SK-N-MC (cell line): Measurements from ENCODE around the gene CRIM1.

Experiments
- DNase-seq: peaks from one replicate; pipeline ENCODE4 v3.0.0-alpha.2; 2011; ENCODE audit warnings: low read depth, low spot score
- H3K27ac ChIP-seq: fragments of 200-600 bp; sonication (generic); 2 replicates; pipeline ENCODE4 v1.5.1; 2016; ENCODE audit warnings: mixed run types
- H3K36me3 ChIP-seq: fragments of 200-600 bp; sonication (generic); 2 replicates; pipeline ENCODE4 v1.6.1; 2017; ENCODE audit warnings: antibody characterized with exemption, low read length, mixed read lengths; ENCODE audit not compliant: insufficient read depth
- H3K4me3 ChIP-seq: fragments of 200-600 bp; sonication (generic); 2 replicates; pipeline ENCODE4 v1.5.1; 2016
- H3K9ac ChIP-seq: fragments of 200-600 bp; sonication (generic); 2 replicates; pipeline ENCODE4 v1.8.0; 2017; ENCODE audit warnings: mixed run types, mixed read lengths; ENCODE audit not compliant: insufficient read length
- H3K9me3 ChIP-seq: fragments of 200-600 bp; sonication (generic); 2 replicates; pipeline ENCODE4 v1.6.1; 2017; ENCODE audit warnings: low read depth, mild to moderate bottlenecking, antibody characterized with exemption, low read length, moderate library complexity, mixed read lengths
- EZH2 ChIP-seq: fragments of 200-600 bp; sonication (generic); IDR thresholded peaks from one replicate; pipeline ENCODE4 v1.6.1; 2017; ENCODE audit warnings: antibody characterized with exemption
- FOXP2 ChIP-seq: optimal IDR thresholded peaks from 2 replicates; pipeline ENCODE3; 2011; ENCODE audit warnings: mild to moderate bottlenecking, moderate library complexity; ENCODE audit not compliant: insufficient read depth; ENCODE audit errors: extremely low read length, control extremely low read depth
- POLR2AphosphoS5 ChIP-seq: IDR thresholded peaks from 2 replicates; pipeline ENCODE4 v1.6.1; 2012; ENCODE audit warnings: mild to moderate bottlenecking, low read depth, low read length, borderline replicate concordance

Gene CRIM1

GRCh38 chr2:36441065-36441625 is 85.6 kb downstream of the CRIM1 start:
- Histone ChIP-seq H3K9me3 (no peaks in the 10 kb centered on the region), H3K4me3 (no peak overlapping the region), H3K9ac (no peak overlapping the region), H3K36me3 (peaks cover 23% of the 10 kb centered on the region), H3K27ac (no peak overlapping the region)
- no peak for DNase-seq
- TF ChIP-seq POLR2AphosphoS5, result no peak
- TF ChIP-seq EZH2, result no peak
- TF ChIP-seq FOXP2, result no peak

GRCh38 chr2:36441816-36442215 is 86.2 kb downstream of the CRIM1 start:
- no peaks in the 10 kb centered on the region for H3K9me3 ChIP-seq
- no peak overlapping the region for H3K9ac ChIP-seq
- H3K4me3 ChIP-seq, result no peak overlapping the region
- H3K27ac ChIP-seq, result no peak overlapping the region
- peaks cover 24% of the 10 kb centered on the region for H3K36me3 ChIP-seq
- no peak for DNase-seq
- no peak for TF ChIP-seq EZH2
- no peak for TF ChIP-seq POLR2AphosphoS5
- no peak for TF ChIP-seq FOXP2

- no peak for DNase-seq
- H3K4me3 ChIP-seq, result no peak overlapping the region
- no peaks in the 10 kb centered on the region for H3K9me3 ChIP-seq
- H3K9ac ChIP-seq, result no peak overlapping the region
- H3K36me3 ChIP-seq, result peaks cover 34% of the 10 kb centered on the region
- H3K27ac ChIP-seq, result no peak overlapping the region
- TF ChIP-seq FOXP2, result no peak
- TF ChIP-seq POLR2AphosphoS5, result no peak
- TF ChIP-seq EZH2, result no peak
These were observed 88.8 kb downstream of the CRIM1 start for GRCh38 chr2:36444216-36444936.

GRCh38 chr2:36445185-36445866 is 89.7 kb downstream of the CRIM1 start:
- H3K27ac ChIP-seq, result no peak overlapping the region
- H3K9ac ChIP-seq, result no peak overlapping the region
- DNase-seq, result no peak
- peaks cover 34% of the 10 kb centered on the region for H3K36me3 ChIP-seq
- no peaks in the 10 kb centered on the region for H3K9me3 ChIP-seq
- TF ChIP-seq EZH2 (no peak), POLR2AphosphoS5 (no peak), FOXP2 (no peak)
- H3K4me3 ChIP-seq, result no peak overlapping the region

GRCh38 chr2:36446294-36446693 is 90.7 kb downstream of the CRIM1 start:
- no peak overlapping the region for H3K4me3 ChIP-seq
- H3K9me3 ChIP-seq, result no peaks in the 10 kb centered on the region
- TF ChIP-seq EZH2 (no peak), POLR2AphosphoS5 (no peak), FOXP2 (no peak)
- no peak for DNase-seq
- H3K27ac ChIP-seq, result no peak overlapping the region
- H3K36me3 ChIP-seq, result peaks cover 37% of the 10 kb centered on the region
- H3K9ac ChIP-seq, result no peak overlapping the region

GRCh38 chr2:36449213-36449612 is 93.6 kb downstream of the CRIM1 start:
- Histone ChIP-seq H3K36me3 (peaks cover 18% of the 10 kb centered on the region), H3K9me3 (no peaks in the 10 kb centered on the region), H3K27ac (no peak overlapping the region), H3K4me3 (no peak overlapping the region), H3K9ac (no peak overlapping the region)
- no peak for DNase-seq
- TF ChIP-seq FOXP2 (no peak), EZH2 (no peak), POLR2AphosphoS5 (no peak)

- H3K36me3 ChIP-seq, result peaks cover 18% of the 10 kb centered on the region
- no peak overlapping the region for H3K9ac ChIP-seq
These were observed 94.4 kb downstream of the CRIM1 start for GRCh38 chr2:36449943-36450392.

GRCh38 chr2:36450466-36451196 is 95.1 kb downstream of the CRIM1 start:
- Histone ChIP-seq H3K4me3 (no peak overlapping the region), H3K9me3 (no peaks in the 10 kb centered on the region), H3K27ac (no peak overlapping the region), H3K36me3 (peaks cover 18% of the 10 kb centered on the region), H3K9ac (no peak overlapping the region)
- TF ChIP-seq POLR2AphosphoS5 (no peak), EZH2 (no peak), FOXP2 (no peak)
- no peak for DNase-seq

More at GRCh38 chr2:36449943-36450392, 94.4 kb downstream of the CRIM1 start:
- Histone ChIP-seq H3K27ac (no peak overlapping the region), H3K4me3 (no peak overlapping the region), H3K9me3 (no peaks in the 10 kb centered on the region)
- TF ChIP-seq FOXP2 (no peak), EZH2 (no peak), POLR2AphosphoS5 (no peak)
- DNase-seq, result no peak
